DMS114 treated with DMSO at 0.1 percent for 48 hours (cell line): ENCODE results near the gene SPATA21.

Experiments
- DNase-seq: peaks from one replicate; lab custom pipeline; 2025; ENCODE audit not compliant: unreplicated experiment; lab: John Stamatoyannopoulos, UW

SPATA21 gene

DNA sequence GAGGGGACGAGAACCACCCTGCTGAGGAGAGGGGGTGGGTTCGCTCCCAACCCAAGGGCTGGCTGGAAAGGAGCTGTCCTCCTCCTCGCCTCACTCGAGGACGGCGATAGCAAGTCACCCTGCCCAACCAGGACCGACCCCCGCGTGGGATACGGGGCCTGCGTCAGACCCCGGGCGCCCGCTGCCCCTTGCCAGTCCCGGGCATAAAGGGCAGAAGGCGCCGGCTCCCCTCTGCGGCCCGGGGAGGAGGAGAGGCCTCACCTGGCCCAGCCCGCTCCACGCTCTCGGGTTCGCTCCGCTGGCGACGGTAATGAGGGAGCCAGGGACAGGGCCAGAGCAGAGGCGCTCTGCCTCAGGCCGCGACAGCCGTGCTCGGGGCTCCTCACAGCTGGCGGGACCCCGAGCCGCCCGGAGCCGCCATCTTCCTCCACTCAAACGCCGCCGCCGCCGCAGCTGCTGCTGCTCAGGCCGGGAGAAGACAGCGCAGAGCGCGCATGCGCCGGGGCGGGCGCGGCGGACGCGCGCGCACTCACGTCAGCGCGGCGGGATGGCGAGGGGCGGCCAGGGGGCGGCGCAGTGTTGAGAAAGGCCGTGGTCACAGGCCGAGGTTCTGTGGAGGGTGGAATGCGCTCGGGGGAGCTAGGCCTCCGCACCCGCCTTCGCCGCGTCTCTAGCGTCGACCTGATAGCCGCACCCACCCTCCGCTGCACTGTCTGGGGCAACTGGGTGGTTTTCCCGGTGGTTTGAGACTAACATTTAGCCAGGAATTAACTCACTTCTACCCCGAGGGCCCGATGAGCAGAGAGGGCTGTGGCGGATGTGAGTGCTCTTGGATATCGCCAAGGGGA lies 85.0 kb downstream of the SPATA21 start, which contains the start of gene FBXO42:
Gene FBXO42 (minus strand): TSS at position 487 of the 848 bp plus-strand sequence. CDS start 37,062 bp downstream, outside the sequence.
- peak; percentile 71 for DNase-seq

DNA sequence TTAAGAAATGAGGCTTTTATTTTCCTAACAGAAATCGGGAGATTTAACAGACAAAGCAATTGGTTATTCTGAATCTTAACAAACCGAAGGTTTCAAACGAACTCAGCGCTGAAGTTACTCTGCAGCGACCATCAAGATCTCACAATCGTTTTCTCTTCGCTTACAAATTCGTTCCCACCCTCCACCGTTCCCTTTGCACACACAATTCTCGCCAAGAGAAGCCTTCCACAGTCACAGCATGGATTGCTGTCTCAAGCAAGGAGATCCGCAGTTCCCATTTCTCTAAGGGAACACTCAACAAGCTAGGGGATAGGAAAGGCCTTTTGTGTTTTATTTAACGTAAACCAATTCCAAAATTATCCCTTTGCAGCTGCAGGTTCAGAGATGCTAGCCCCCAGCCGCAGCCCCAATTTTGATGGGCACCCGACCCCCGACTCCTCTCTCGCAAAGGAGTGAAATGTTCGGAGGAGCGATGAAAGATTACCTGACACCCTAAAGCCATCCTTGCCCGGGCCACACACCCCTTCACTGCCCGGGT lies 85.7 kb downstream of the SPATA21 start:
- no peak for DNase-seq

DNA sequence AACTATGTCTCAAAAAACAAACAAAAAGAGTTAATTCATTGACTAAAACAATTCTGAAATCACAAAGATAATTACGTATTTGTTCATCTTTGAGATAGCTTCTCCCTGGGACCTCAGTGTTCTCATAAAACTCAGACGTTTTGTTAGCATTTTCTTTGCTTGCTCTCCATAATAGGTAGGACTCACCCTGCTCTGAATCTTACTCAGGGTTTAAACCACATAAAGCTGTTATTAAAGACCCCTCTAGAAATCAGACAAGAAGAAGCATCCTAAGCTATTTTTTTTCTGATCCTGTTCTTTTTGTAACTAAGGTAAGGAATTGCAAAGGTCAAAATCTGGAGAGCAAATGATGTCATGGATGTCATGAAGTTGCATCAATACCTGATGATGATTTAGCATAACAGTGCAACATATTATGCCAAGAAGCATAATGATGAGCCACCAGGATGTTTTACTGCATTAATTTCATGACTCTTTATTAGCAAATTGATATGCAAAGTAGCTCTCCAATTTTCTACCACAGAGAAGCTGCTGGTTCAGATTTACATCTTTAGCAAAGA lies 87.3 kb downstream of the SPATA21 start:
- DNase-seq = no peak
